ENCODE results near the gene CTNND1. TPM values are rescaled to one million over a fixed set of nuclear protein-coding genes. Genes with fewer than 3 reads are reported as not detected.

CTNND1 gene
- polyA plus RNA-seq, 1 donor from 2014 or later, result 70.3 TPM

DNA sequence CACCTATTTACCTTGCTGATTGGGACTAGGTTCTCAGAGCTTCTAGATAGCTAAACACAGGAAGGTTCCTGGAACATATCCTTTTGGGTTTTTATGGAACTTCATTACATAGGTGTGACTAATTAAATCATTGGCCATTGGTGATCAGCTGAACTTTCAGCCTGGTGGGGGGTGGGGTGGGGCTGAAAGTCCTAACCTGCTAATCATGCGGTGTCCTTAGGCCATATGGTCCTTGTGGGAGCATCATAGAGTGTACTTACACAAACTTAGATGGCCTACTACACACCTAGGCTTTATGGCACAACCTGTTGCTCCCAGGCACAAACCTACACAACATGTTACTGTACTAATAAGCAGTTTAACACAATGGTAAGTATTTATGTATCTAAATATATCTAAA lies 28.9 kb upstream of the CTNND1 start:
- Histone ChIP-seq H3K4me2 (ENCODE audit: low read length) (no peak overlapping the region), H3K9me2 (ENCODE audit: insufficient read depth, low read length) (no peaks in the 10 kb centered on the region), H3K79me2 (replicated peaks; ENCODE audit: insufficient read depth, low read length) (peaks cover 20% of the 10 kb centered on the region), H4K20me1 (ENCODE audit: insufficient read depth) (no peaks in the 10 kb centered on the region), H3K9me3 (ENCODE audit: low read length) (no peaks in the 10 kb centered on the region), H3K27me3 (ENCODE audit: insufficient read depth, low read depth, low read length) (no peaks in the 10 kb centered on the region), H2AFZ (ENCODE audit: low read depth, low read length) (no peak overlapping the region), H3K9ac (ENCODE audit: low read length) (no peak overlapping the region), H3K4me3 (ENCODE audit: low read length) (no peak overlapping the region), H3K27ac (ENCODE audit: low read length) (no peak overlapping the region), H3F3A (ENCODE audit: insufficient read depth, low read length, poor library complexity, severe bottlenecking) (no peaks in the 10 kb centered on the region), H3K36me3 (ENCODE audit: insufficient read depth, low read length) (no peaks in the 10 kb centered on the region)
- no peak for TF ChIP-seq SMC3 (conservative IDR thresholded peaks at IDR 0.05; ENCODE audit: poor library complexity)
- no peak for TF ChIP-seq POLR2AphosphoS5 (IDR thresholded peaks at IDR 0.05)
- TF ChIP-seq EP300 (conservative IDR thresholded peaks at IDR 0.05; ENCODE audit: poor library complexity, severe bottlenecking), result no peak
- TF ChIP-seq, protein P1, sequence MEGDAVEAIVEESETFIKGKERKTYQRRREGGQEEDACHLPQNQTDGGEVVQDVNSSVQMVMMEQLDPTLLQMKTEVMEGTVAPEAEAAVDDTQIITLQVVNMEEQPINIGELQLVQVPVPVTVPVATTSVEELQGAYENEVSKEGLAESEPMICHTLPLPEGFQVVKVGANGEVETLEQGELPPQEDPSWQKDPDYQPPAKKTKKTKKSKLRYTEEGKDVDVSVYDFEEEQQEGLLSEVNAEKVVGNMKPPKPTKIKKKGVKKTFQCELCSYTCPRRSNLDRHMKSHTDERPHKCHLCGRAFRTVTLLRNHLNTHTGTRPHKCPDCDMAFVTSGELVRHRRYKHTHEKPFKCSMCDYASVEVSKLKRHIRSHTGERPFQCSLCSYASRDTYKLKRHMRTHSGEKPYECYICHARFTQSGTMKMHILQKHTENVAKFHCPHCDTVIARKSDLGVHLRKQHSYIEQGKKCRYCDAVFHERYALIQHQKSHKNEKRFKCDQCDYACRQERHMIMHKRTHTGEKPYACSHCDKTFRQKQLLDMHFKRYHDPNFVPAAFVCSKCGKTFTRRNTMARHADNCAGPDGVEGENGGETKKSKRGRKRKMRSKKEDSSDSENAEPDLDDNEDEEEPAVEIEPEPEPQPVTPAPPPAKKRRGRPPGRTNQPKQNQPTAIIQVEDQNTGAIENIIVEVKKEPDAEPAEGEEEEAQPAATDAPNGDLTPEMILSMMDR (IDR thresholded peaks at IDR 0.05; ENCODE audit: poor library complexity, severe bottlenecking), result no peak
- no peak for TF ChIP-seq EZH2 (IDR thresholded peaks at IDR 0.05; ENCODE audit: borderline replicate concordance, insufficient read depth, low read length, poor library complexity, severe bottlenecking)
- TF ChIP-seq MXI1 (conservative IDR thresholded peaks at IDR 0.05; ENCODE audit: poor library complexity, severe bottlenecking), result no peak
- TF ChIP-seq RAD21 (conservative IDR thresholded peaks at IDR 0.05), result no peak
- TF ChIP-seq TAF1 (IDR thresholded peaks at IDR 0.05; ENCODE audit: low read depth), result no peak
- TF ChIP-seq, protein P2, sequence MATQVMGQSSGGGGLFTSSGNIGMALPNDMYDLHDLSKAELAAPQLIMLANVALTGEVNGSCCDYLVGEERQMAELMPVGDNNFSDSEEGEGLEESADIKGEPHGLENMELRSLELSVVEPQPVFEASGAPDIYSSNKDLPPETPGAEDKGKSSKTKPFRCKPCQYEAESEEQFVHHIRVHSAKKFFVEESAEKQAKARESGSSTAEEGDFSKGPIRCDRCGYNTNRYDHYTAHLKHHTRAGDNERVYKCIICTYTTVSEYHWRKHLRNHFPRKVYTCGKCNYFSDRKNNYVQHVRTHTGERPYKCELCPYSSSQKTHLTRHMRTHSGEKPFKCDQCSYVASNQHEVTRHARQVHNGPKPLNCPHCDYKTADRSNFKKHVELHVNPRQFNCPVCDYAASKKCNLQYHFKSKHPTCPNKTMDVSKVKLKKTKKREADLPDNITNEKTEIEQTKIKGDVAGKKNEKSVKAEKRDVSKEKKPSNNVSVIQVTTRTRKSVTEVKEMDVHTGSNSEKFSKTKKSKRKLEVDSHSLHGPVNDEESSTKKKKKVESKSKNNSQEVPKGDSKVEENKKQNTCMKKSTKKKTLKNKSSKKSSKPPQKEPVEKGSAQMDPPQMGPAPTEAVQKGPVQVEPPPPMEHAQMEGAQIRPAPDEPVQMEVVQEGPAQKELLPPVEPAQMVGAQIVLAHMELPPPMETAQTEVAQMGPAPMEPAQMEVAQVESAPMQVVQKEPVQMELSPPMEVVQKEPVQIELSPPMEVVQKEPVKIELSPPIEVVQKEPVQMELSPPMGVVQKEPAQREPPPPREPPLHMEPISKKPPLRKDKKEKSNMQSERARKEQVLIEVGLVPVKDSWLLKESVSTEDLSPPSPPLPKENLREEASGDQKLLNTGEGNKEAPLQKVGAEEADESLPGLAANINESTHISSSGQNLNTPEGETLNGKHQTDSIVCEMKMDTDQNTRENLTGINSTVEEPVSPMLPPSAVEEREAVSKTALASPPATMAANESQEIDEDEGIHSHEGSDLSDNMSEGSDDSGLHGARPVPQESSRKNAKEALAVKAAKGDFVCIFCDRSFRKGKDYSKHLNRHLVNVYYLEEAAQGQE (IDR thresholded peaks at IDR 0.05; ENCODE audit: borderline replicate concordance), result no peak

DNA sequence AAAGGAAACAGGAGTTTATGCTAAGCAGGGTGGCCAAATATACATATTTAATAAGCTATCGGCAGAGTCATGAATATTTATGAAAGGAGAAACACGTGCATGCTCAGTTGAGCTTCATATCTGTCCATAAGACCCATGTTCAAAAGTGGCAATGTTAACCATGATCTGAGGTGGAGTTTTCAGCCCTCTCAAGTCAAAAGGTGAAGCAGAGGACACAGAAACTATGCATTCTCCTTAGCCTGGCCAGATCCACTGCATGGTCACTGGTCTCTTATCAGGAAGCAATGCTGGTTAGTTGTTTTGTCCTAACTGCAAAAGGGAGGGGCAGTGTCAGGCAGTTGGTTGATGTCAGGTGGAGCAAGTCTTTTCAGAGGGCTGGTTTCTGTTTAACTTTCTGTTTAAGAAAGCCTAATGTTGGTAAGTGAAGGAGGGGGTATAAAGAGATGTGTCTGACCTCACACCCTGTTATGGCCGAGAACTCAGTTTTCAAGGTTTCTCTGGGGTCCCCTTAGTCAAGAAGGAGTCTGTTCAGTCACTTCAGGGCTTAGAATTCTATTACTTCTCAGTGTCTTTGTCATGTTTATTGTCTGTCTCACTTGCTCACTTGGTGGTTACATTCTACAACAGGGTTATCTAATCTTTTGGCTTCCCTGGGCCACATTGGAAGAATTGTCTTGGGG lies 25.8 kb upstream of the CTNND1 start:
- Histone ChIP-seq H3K9me2 (ENCODE audit: insufficient read depth, low read length) (no peaks in the 10 kb centered on the region), H3K9me3 (ENCODE audit: low read length) (no peaks in the 10 kb centered on the region), H3K4me2 (ENCODE audit: low read length) (no peak overlapping the region), H3K27me3 (ENCODE audit: insufficient read depth, low read depth, low read length) (no peaks in the 10 kb centered on the region), H3F3A (ENCODE audit: insufficient read depth, low read length, poor library complexity, severe bottlenecking) (peaks cover under 1% of the 10 kb centered on the region), H3K4me3 (ENCODE audit: low read length) (no peak overlapping the region), H4K20me1 (ENCODE audit: insufficient read depth) (no peaks in the 10 kb centered on the region), H3K27ac (ENCODE audit: low read length) (no peak overlapping the region), H3K9ac (ENCODE audit: low read length) (no peak overlapping the region), H2AFZ (ENCODE audit: low read depth, low read length) (no peak overlapping the region), H3K79me2 (replicated peaks; ENCODE audit: insufficient read depth, low read length) (peaks cover 10% of the 10 kb centered on the region), H3K36me3 (ENCODE audit: insufficient read depth, low read length) (no peaks in the 10 kb centered on the region)
- TF ChIP-seq RAD21 (conservative IDR thresholded peaks at IDR 0.05), result no peak
- TF ChIP-seq EP300 (conservative IDR thresholded peaks at IDR 0.05; ENCODE audit: poor library complexity, severe bottlenecking), result no peak
- TF ChIP-seq SMC3 (conservative IDR thresholded peaks at IDR 0.05; ENCODE audit: poor library complexity), result no peak
- TF ChIP-seq EZH2 (IDR thresholded peaks at IDR 0.05; ENCODE audit: borderline replicate concordance, insufficient read depth, low read length, poor library complexity, severe bottlenecking), result no peak
- TF ChIP-seq, protein P2 (IDR thresholded peaks at IDR 0.05; ENCODE audit: borderline replicate concordance), result no peak
- no peak for TF ChIP-seq POLR2AphosphoS5 (IDR thresholded peaks at IDR 0.05)
- no peak for TF ChIP-seq MXI1 (conservative IDR thresholded peaks at IDR 0.05; ENCODE audit: poor library complexity, severe bottlenecking)
- TF ChIP-seq, protein P1 (IDR thresholded peaks at IDR 0.05; ENCODE audit: poor library complexity, severe bottlenecking), result no peak

All from neural cell (in vitro differentiated cells).